HUES6 (cell line): Measurements from ENCODE around the gene EFNA5.
"Not testable (repeated sequence)": the region's sequence is repeated elsewhere in the genome, so short reads cannot be mapped to it uniquely, and the experiment has no call there.

ENCODE experiments used
- H3K27ac ChIP-seq: 2 replicates; pipeline ENCODE4 v1.7.0; 2013; ENCODE audit warnings: low read depth, mild to moderate bottlenecking, low read length, inconsistent platforms
- H3K27me3 ChIP-seq: 2 replicates; pipeline ENCODE4 v1.6.1; 2013; ENCODE audit warnings: low read length; ENCODE audit not compliant: control insufficient read depth, insufficient read depth
- H3K36me3 ChIP-seq: 2 replicates; pipeline ENCODE4 v1.6.1; 2013; ENCODE audit warnings: low read length; ENCODE audit not compliant: control insufficient read depth, insufficient read depth
- H3K4me1 ChIP-seq: 2 replicates; pipeline ENCODE4 v1.6.1; 2013; ENCODE audit warnings: low read length; ENCODE audit not compliant: control insufficient read depth, insufficient read depth
- H3K4me3 ChIP-seq: 2 replicates; pipeline ENCODE4 v1.5.1; 2013; ENCODE audit warnings: low read depth, low read length
- H3K9ac ChIP-seq: one replicate; pipeline ENCODE4 v1.6.1; 2013; ENCODE audit warnings: mild to moderate bottlenecking, low read length
- H3K9me3 ChIP-seq: 2 replicates; pipeline ENCODE4 v1.6.1; 2013; ENCODE audit warnings: low read depth, low read length; ENCODE audit not compliant: control insufficient read depth, insufficient read depth

Gene EFNA5

DNA sequence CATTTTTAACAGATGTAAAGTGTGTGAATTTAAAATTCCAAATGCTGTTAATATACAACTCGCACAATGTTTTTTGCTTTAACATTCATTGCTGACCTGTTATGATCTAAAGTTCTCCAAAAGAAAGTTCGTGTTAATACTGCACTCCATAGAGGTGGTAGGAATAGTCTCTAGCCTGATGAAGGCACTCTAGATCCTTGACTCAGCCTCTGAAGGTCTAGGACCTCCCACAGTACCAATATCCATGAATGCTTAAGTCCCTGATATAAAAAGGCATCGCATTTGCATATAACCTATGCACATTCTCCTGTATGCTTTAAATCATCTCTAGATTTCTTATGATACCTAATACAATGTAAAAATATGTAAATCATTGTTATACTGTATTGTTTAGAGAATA, 213.6 kb downstream of the EFNA5 start:
- no peaks in the 10 kb centered on the region for H3K27me3 ChIP-seq
- peaks cover 47% of the 10 kb centered on the region for H3K4me1 ChIP-seq
- H3K36me3 ChIP-seq = no peaks in the 10 kb centered on the region
- no peak overlapping the region for H3K9ac ChIP-seq
- H3K27ac ChIP-seq = no peak overlapping the region
- H3K4me3 ChIP-seq = no peak overlapping the region
- H3K9me3 ChIP-seq = no peaks in the 10 kb centered on the region

DNA sequence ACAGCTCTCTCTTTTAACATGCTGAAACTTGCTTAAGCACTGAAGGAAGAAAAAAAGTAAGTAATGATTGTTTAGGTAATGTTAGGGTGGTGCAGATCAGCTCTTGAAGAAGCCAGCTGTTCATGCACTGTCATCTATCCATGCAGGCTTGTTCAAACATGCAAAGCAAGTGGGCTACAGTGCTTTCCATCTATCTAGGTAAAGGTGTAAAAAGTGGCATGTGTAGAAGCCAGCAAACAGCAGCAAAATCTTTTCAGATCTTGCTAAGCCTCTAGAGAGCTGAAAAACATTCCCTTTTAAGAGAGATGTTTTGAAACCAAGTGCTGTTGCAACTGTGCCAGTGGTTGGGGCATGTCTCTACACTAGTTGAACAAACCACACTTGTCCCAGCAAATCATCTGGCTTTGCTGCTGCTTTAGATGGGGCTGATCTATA, 214.4 kb downstream of the EFNA5 start:
- Histone ChIP-seq H3K4me1 (peaks cover 47% of the 10 kb centered on the region), H3K9ac (no peak overlapping the region), H3K4me3 (no peak overlapping the region), H3K36me3 (no peaks in the 10 kb centered on the region), H3K27me3 (no peaks in the 10 kb centered on the region), H3K9me3 (no peaks in the 10 kb centered on the region), H3K27ac (no peak overlapping the region)

DNA sequence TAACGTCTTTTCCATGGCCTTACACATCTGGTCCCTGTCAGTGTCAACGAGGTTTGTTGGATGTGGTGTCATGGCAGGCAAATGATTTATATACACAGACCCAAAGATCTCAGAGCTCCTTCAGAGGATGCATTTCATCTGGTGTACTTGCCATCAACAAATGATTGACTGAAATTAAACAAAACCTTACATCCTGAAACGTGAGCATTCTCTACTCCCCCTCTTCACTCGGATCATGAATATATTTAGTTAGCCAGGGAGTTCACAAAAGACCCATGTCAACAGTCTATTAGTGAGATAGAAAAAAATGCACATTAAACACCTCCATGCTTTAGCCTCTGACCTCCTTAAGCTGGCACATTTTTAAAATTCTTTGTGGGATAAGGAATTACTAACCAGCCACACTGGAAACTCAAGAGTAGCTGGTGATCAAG, 215.6 kb downstream of the EFNA5 start:
- H3K9me3 ChIP-seq = no peaks in the 10 kb centered on the region
- no peaks in the 10 kb centered on the region for H3K27me3 ChIP-seq
- H3K4me3 ChIP-seq = no peak overlapping the region
- H3K36me3 ChIP-seq = no peaks in the 10 kb centered on the region
- no peak overlapping the region for H3K27ac ChIP-seq
- no peak overlapping the region for H3K9ac ChIP-seq
- H3K4me1 ChIP-seq = peaks cover 45% of the 10 kb centered on the region

DNA sequence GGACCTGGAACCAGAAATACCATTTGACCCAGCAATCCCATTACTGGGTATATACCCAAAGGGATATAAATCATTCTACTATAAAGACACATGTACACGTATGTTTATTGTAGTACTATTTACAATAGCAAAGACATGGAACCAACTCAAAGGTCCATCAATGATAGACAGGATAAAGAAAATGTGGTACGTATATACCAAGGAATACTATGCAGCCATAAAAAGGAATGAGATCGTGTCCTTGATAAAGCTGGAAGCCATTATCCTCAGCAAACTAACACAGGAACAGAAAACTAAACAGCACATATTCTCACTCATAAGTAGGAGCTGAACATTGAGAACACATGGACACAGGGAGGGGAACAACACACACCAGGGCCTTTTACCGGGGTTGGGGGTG, 218.9 kb downstream of the EFNA5 start:
- H3K4me1 ChIP-seq = peaks cover 30% of the 10 kb centered on the region
- not testable (repeated sequence) for H3K4me3 ChIP-seq, H3K9me3 ChIP-seq, H3K27ac ChIP-seq, H3K36me3 ChIP-seq, H3K27me3 ChIP-seq, H3K9ac ChIP-seq

DNA sequence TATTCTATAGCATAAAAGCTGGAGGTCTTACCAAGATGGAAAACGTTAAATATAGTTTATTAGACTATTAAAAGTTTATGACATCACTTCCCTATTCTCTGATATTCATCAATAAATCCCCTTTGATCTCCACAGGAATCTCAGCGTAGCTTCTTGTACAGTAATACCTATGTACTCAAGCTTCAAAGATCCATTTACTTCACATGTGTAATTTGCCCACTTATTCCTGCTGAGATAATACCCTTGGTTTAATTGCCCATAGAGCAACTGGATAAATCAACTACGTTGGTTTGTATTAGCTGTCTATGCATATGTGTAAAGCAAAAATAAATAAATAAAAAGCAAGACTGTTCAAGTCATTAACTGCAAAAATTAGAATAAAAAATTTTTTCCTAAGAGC, 219.7 kb downstream of the EFNA5 start:
- no peaks in the 10 kb centered on the region for H3K36me3 ChIP-seq
- H3K27me3 ChIP-seq = no peaks in the 10 kb centered on the region
- peaks cover 22% of the 10 kb centered on the region for H3K4me1 ChIP-seq
- H3K9ac ChIP-seq = no peak overlapping the region
- no peak overlapping the region for H3K4me3 ChIP-seq
- no peak overlapping the region for H3K27ac ChIP-seq
- no peaks in the 10 kb centered on the region for H3K9me3 ChIP-seq

DNA sequence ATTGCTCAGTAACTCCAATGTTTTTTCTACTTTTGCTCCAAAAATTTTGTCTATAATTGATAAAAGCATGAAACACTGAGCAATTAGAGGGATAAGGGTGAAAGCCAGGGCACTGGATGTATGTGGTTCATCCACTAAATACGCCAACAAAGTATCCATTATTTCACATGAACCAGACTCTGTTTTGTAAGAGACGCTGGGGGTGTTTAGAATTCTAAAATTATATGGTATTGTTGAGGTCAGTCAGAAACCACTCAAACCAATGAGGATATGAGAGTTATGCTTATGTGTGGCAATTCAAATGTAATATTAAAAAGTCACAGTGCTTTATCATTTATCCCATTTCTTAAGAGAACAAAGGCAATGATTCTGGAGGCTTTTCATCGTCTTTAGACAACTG, 220.2 kb downstream of the EFNA5 start:
- Histone ChIP-seq H3K4me1 (peaks cover 17% of the 10 kb centered on the region), H3K27ac (no peak overlapping the region), H3K9ac (no peak overlapping the region), H3K9me3 (no peaks in the 10 kb centered on the region), H3K4me3 (no peak overlapping the region), H3K27me3 (no peaks in the 10 kb centered on the region), H3K36me3 (no peaks in the 10 kb centered on the region)

DNA sequence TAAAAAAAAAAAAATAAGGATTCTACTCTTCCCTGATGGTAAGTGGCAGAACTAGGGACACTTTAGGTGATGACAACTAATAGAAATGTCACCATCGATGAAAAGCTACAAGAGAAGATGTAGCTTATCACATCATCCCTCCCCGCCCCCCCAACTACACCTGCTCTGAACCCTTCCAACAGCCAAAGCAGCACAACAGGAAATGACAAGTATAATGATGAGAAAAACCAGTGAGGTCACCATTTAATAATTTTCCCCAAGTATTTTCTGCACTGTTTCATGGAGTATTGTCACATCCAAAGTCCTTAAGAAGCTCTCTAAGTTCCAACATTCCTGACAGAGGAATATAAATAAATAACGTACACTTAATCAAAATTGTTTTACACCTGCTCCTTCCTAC, 221.4 kb downstream of the EFNA5 start:
- Histone ChIP-seq H3K9ac (no peak overlapping the region), H3K27me3 (no peaks in the 10 kb centered on the region), H3K4me3 (no peak overlapping the region), H3K36me3 (no peaks in the 10 kb centered on the region), H3K4me1 (peaks cover 10% of the 10 kb centered on the region; the same call in 1 of the 2 replicates), H3K9me3 (no peaks in the 10 kb centered on the region), H3K27ac (no peak overlapping the region)

DNA sequence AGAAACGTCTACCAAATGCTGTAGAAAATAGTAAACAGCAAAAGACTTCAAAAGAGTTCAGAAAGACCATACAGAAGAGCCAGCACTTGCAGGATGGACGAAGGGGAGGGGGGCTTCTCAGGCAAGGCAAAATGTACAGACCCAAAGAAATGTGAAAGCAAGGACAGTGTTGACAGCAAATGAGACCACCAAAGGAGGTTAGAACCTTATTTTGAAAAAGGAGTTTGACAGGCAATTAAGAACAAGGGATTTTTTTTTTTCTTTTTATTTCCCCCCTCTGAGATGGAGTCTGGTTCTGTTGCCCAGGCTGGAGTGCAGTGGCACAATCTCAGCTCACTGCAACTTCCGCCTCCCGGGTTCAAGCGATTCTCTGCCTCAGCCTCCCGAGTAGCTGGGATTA, 223.2 kb downstream of the EFNA5 start:
- Histone ChIP-seq H3K4me3 (no peak overlapping the region), H3K4me1 (peaks cover 15% of the 10 kb centered on the region; the same call in 1 of the 2 replicates), H3K27me3 (no peaks in the 10 kb centered on the region), H3K36me3 (no peaks in the 10 kb centered on the region), H3K9ac (no peak overlapping the region), H3K27ac (no peak overlapping the region), H3K9me3 (no peaks in the 10 kb centered on the region)

DNA sequence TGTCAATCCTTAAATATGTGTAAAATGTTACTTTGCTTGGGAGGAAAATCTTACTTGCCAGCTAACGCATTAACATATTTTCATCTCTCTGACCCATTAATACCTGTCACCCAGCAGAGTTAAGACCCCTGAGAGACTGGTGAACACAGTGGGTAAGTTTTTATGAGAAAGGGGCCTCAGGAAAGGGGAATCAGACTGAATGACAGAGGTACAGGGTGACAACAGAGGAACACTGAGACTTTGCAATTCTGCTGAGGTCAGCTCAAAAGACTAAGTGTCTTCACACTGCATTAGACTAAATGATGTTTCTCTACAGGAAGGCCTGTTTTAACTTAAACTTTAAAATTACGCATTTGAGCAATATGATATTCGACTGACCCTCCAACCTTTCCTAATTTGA, 223.8 kb downstream of the EFNA5 start:
- Histone ChIP-seq H3K36me3 (no peaks in the 10 kb centered on the region), H3K4me1 (peaks cover 15% of the 10 kb centered on the region; the same call in 1 of the 2 replicates), H3K27me3 (no peaks in the 10 kb centered on the region), H3K9ac (no peak overlapping the region), H3K4me3 (no peak overlapping the region), H3K27ac (no peak overlapping the region), H3K9me3 (no peaks in the 10 kb centered on the region)

DNA sequence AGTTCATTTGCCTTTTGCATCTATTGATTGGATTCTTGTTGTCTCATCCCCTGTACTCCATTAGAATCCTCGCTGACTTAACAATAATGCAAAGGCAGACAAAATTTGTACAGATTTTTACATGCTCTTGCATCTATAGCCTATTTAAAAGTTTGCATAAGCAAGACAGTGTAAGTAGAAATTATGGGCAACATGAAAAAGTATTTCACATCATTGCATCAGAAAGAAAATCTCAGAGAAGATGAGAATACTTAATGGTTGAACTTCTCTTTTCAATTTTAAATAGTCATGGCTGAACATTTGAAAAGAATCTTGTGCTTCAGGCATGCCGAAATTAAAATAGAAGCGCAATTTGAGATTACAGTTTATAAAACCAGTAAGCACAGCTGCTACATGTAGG, 226.4 kb downstream of the EFNA5 start:
- Histone ChIP-seq H3K9ac (no peak overlapping the region), H3K27me3 (no peaks in the 10 kb centered on the region), H3K9me3 (peaks cover 5% of the 10 kb centered on the region; the same call in 1 of the 2 replicates), H3K4me3 (no peak overlapping the region), H3K4me1 (peaks cover 9% of the 10 kb centered on the region; the same call in 1 of the 2 replicates), H3K36me3 (no peaks in the 10 kb centered on the region), H3K27ac (no peak overlapping the region)

DNA sequence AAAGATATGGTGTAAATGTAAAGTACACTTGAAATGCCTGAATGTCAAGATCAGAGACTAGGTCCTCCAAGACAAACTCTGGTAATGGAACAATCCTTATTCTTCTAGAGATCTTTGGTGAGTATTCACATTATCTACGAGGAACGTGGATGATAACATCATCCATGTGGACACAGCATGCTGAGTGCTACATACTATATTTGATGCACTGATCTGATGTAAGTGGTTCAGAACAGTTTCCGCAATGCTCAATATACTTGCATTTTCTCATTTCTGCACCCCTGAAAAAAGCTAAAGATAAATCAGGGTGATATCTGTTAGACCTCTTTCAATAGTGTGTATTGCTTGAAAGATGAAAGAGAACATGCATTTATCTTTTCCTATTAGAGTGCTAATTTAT, 226.8 kb downstream of the EFNA5 start:
- Histone ChIP-seq H3K4me3 (no peak overlapping the region), H3K9ac (no peak overlapping the region), H3K9me3 (peaks cover 6% of the 10 kb centered on the region; the same call in 1 of the 2 replicates), H3K27ac (no peak overlapping the region), H3K4me1 (peaks cover 9% of the 10 kb centered on the region; the same call in 1 of the 2 replicates), H3K36me3 (no peaks in the 10 kb centered on the region), H3K27me3 (no peaks in the 10 kb centered on the region)

DNA sequence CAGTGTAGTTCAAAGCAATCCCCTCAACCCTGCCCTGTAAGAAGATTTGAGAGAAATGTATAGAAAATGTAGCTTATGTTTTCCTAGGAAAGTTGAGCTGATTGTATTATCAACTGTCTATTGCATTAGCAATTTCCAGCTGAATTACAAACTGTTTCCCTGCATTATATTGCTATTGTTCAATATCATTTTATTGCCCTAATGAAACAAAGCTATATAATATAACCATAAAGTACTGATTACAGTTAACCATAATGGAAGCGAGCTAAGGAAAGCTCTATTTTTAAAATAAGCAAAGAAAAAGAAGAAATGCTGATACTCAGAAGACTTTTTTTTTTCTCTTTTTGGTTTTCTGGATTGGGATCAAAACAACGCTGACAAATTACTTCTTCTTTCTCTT, 228.3 kb downstream of the EFNA5 start:
- Histone ChIP-seq H3K27ac (no peak overlapping the region), H3K9ac (no peak overlapping the region), H3K27me3 (no peaks in the 10 kb centered on the region), H3K4me1 (peaks cover 9% of the 10 kb centered on the region; the same call in 1 of the 2 replicates), H3K4me3 (no peak overlapping the region), H3K9me3 (peaks cover 6% of the 10 kb centered on the region; the same call in 1 of the 2 replicates), H3K36me3 (no peaks in the 10 kb centered on the region)
